Colonic mucosa (tissue), 4 donors: ENCODE measurements around the gene CFAP74. TPM values are rescaled to one million over a fixed set of nuclear protein-coding genes. Genes with fewer than 3 reads are reported as not detected.
"Not testable (repeated sequence)": the region's sequence is repeated elsewhere in the genome, so short reads cannot be mapped to it uniquely, and the experiment has no call there.

Experiments
- DNase-seq: peaks from one replicate; pipeline ENCODE4 v3.0.0-alpha.2; 2020
- H3K27ac ChIP-seq: fragments of 200-600 bp; one replicate; pipeline ENCODE4 v1.8.0; 2021
- H3K27me3 ChIP-seq: fragments of 200-600 bp; one replicate; pipeline ENCODE4 v1.8.0; 2021
- H3K36me3 ChIP-seq: fragments of 200-600 bp; one replicate; pipeline ENCODE4 v1.8.0; 2021
- H3K4me1 ChIP-seq: fragments of 200-600 bp; one replicate; pipeline ENCODE4 v1.8.0; 2021; ENCODE audit warnings: mild to moderate bottlenecking
- H3K4me3 ChIP-seq: fragments of 200-600 bp; one replicate; pipeline ENCODE4 v1.8.0; 2021
- H3K9ac ChIP-seq, 2 donors: one replicate each; pipeline ENCODE4 v1.7.0; 2013; ENCODE audit warnings: control low read depth in 2 of 2, low read depth in 2 of 2, low read length in 2 of 2
- H3K9me3 ChIP-seq: fragments of 200-600 bp; one replicate; pipeline ENCODE4 v1.8.0; 2021
- CTCF ChIP-seq: fragments of 200-600 bp; IDR thresholded peaks from one replicate; pipeline ENCODE4 v1.8.0; 2022; ENCODE audit warnings: antibody characterized with exemption, mild to moderate bottlenecking
- intact Hi-C: fragments of 100-400 bp; cut with DNase I; formaldehyde crosslinking; loops from one replicate; pipeline ENCODE4 v1.14.1; 2022
- total RNA-seq, 2 donors: library from RNA; stranded (reverse); fragmentation: NEBNext Ultra II Directional in 1 of 2; extraction: Animal tissue kit (Norgen Biotek cat#: 25700) in 1 of 2; gene quantifications; one replicate each; pipeline ENCODE4 v1.2.1, GENCODE V29; 2021
- donor health status: healthy.
- donor health status: DM: no; HTN: no; CAD: no.
- donor health status: DM: no; HTN: no; CAD: no.

The CFAP74 gene
- total RNA-seq, 2 donors from 2014 or later, result 0.10 to 0.16 TPM

- Histone ChIP-seq H3K9ac (no peak overlapping the region), H3K36me3 (no peaks in the 10 kb centered on the region), H3K9me3 (no peaks in the 10 kb centered on the region), H3K4me1 (no peaks in the 10 kb centered on the region), H3K27me3 (no peaks in the 10 kb centered on the region), H3K27ac (no peak overlapping the region), H3K4me3 (no peak overlapping the region)
- TF ChIP-seq CTCF, result no peak
- DNase-seq, result no peak
- intact Hi-C loops, result no loop called here
Measured at GRCh38 chr1:1985375-1986050, 18.1 kb downstream of the CFAP74 start.

DNA sequence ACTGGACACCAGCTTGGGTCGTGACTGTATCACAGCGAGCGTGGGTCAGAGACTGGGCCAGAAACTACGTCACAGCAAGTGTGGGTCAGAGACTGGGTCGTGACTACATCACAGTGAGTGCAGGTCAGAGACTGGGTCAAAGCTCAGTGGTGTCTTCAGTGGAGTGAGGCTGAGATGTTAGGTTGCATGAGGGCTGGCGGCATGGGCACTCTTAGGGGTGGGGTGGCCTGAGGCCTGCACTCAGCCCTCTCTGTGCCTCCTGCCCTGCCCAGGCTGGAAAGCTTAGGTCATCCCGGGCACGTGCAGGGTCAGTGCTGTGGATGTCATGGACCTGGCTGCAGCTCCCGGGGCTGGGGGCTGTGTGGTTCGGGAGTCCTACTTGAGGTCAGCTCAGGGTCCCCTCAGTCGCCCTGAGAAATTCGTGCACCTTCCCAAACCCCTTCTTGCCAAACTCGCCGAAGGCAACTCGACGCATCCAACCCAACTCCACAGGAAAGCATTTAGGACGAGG lies 19.0 kb downstream of the CFAP74 start:
- Histone ChIP-seq H3K27ac (no peak overlapping the region), H3K27me3 (no peaks in the 10 kb centered on the region), H3K9ac (no peak overlapping the region), H3K9me3 (no peaks in the 10 kb centered on the region), H3K36me3 (no peaks in the 10 kb centered on the region), H3K4me3 (no peak overlapping the region), H3K4me1 (no peaks in the 10 kb centered on the region)
- intact Hi-C loops, result no loop called here
- TF ChIP-seq CTCF, result no peak
- no peak for DNase-seq

DNA sequence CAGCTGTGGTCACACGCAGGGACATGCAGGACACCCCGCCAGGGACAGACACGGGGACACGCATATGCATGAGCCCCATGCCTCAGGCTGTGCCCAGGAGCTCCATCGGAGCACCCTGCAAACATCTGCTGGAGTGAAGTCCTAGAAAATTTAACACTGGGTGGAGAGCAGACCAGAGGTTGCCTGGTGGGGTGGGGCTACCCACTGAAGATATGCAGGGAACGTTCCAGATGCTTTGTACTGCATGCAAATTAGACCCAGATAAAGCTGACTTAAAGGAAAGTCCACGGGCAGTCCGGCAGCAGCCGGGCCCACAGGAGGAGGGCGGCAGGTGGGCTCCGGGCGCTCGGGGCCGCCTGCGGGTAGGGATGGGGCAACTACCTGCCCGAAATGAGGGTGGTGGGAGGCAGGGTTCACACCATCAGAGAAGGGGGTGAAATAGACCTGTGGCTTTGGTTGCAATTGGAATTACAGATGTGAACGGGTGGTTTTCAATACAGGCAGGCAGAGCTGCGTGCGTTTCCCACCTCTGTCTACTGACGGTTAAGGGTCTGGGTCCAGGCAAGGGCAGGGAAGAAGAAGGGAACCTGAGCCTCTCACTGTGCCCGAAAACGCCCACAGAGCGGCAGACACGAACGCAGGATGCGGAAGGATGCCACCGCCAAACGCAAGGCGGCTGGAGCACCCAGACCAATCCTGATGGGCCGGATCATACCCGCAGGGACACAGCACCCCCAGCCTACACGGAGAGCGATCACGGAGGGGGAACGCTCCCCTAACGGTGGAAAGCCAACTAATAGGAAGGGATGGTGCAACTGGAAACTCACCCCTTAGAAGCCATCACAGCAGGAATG lies 21.0 kb downstream of the CFAP74 start:
- H3K9me3 ChIP-seq, result no peaks in the 10 kb centered on the region
- no peak for TF ChIP-seq CTCF
- H3K27me3 ChIP-seq, result no peaks in the 10 kb centered on the region
- H3K4me3 ChIP-seq, result no peak overlapping the region
- no peak overlapping the region for H3K9ac ChIP-seq
- H3K36me3 ChIP-seq, result no peaks in the 10 kb centered on the region
- H3K4me1 ChIP-seq, result no peaks in the 10 kb centered on the region
- no peak overlapping the region for H3K27ac ChIP-seq
- no peak for DNase-seq
- intact Hi-C loops, result no loop called here

DNA sequence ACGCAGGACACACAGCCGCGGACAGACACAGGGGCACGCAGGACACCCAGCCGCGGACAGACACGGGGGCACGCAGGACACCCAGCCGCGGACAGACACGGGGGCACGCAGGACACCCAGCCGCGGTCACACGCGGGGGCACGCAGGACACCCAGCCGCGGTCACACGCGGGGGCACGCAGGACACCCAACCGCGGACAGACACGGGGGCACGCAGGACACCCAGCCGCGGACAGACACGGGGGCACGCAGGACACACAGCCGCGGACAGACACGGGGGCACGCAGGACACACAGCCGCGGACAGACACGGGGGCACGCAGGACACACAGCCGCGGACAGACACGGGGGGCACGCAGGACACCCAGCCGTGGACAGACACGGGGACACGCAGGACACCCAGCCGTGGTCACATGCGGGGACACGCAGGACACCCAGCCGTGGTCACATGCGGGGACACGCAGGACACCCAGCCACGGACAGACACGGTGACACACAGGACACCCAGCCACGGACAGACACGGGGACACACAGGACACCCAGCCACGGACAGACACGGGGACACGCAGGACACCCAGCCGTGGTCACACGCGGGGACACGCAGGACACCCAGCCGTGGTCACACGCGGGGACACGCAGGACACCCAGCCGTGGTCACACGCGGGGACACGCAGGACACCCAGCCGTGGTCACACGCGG lies 21.8 kb downstream of the CFAP74 start:
- H3K9me3 ChIP-seq, DNase-seq, H3K4me3 ChIP-seq, H3K4me1 ChIP-seq, H3K27ac ChIP-seq, H3K36me3 ChIP-seq, H3K27me3 ChIP-seq, H3K9ac ChIP-seq, intact Hi-C loops: not testable (repeated sequence)

DNA sequence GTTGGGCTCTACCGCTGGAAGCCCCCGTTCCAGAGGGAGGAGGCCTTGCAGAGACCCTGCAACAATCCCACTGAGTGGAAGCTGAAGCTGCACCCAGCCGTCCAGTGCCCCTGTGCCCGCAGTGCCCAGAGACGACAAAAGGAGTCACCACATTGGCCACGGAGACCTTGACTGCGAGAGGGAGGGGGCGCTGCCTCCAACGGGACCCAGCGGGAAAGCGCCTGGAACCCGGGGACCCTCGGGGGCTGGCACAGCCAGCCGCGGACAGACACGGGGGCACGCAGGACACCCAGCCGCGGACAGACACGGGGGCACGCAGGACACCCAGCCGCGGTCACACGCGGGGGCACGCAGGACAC lies 22.5 kb downstream of the CFAP74 start:
- intact Hi-C loops, result no loop called here
- no peaks in the 10 kb centered on the region for H3K9me3 ChIP-seq
- no peaks in the 10 kb centered on the region for H3K4me1 ChIP-seq
- H3K36me3 ChIP-seq, result no peaks in the 10 kb centered on the region
- TF ChIP-seq CTCF, result no peak
- DNase-seq, result no peak
- H3K4me3 ChIP-seq, result no peak overlapping the region
- no peaks in the 10 kb centered on the region for H3K27me3 ChIP-seq
- no peak overlapping the region for H3K27ac ChIP-seq
- no peak overlapping the region for H3K9ac ChIP-seq
